ENCODE results near the gene RPL15.

GRCh38 chr3:23909341-23909740 is 7.6 kb upstream of the RPL15 start:
- TF ChIP-seq POLR2A (IDR thresholded peaks at IDR 0.05) (no peak), CTCF (IDR thresholded peaks at IDR 0.05) (no peak), EP300 (IDR thresholded peaks at IDR 0.05) (no peak)
